HEK293T (cell line): ENCODE data around the gene PLA2G3.

Experiments used
- ARNT ChIP-seq: fragments of 450-650 bp; IDR thresholded peaks from 2 replicates; pipeline ENCODE4 v1.6.1; 2017; ENCODE audit warnings: mild to moderate bottlenecking
- FOXA1 ChIP-seq: fragments of 450-650 bp; IDR thresholded peaks from 2 replicates; pipeline ENCODE4 v1.6.1; 2016; ENCODE audit warnings: mild to moderate bottlenecking
- HDGF ChIP-seq: fragments of 450-650 bp; IDR thresholded peaks from 2 replicates; pipeline ENCODE4 v1.6.1; 2017; ENCODE audit warnings: antibody characterized with exemption, borderline replicate concordance
- L3MBTL2 ChIP-seq: fragments of 450-650 bp; conservative IDR thresholded peaks from 2 replicates; pipeline ENCODE4 v1.6.1; 2016; ENCODE audit warnings: mild to moderate bottlenecking
- LEF1 ChIP-seq: fragments of 450-650 bp; IDR thresholded peaks from 2 replicates; pipeline ENCODE4 v1.6.1; 2017; ENCODE audit warnings: mild to moderate bottlenecking, borderline replicate concordance
- NFRKB ChIP-seq: fragments of 450-650 bp; IDR thresholded peaks from 2 replicates; pipeline ENCODE4 v1.6.1; 2016; ENCODE audit warnings: mild to moderate bottlenecking, moderate library complexity

GRCh38 chr22:31177420-31178162 lies 37.3 kb upstream of the PLA2G3 start:
- TF ChIP-seq HDGF, result no peak
- TF ChIP-seq FOXA1, result no peak
- no peak for TF ChIP-seq NFRKB
- no peak for TF ChIP-seq L3MBTL2
- no peak for TF ChIP-seq ARNT
- TF ChIP-seq LEF1, result no peak
